Duodenal mucosa (tissue), 2 donors: ENCODE results near the gene MEIS3.
"Not testable (repeated sequence)": the region's sequence is repeated elsewhere in the genome, so short reads cannot be mapped to it uniquely, and the experiment has no call there.

Experiments used
- H3K27ac ChIP-seq: one replicate; pipeline ENCODE4 v1.7.0; 2013; ENCODE audit warnings: low read depth, low read length
- H3K27me3 ChIP-seq, 2 donors: one replicate each; pipeline ENCODE4 v1.7.0; 2013; ENCODE audit warnings: low read length in 2 of 2, control low read depth in 1 of 2; ENCODE audit not compliant: insufficient read depth in 2 of 2, control insufficient read depth in 1 of 2
- H3K36me3 ChIP-seq, 2 donors: one replicate each; pipeline ENCODE4 v1.7.0; 2013; ENCODE audit warnings: low read length in 2 of 2, control low read depth in 1 of 2; ENCODE audit not compliant: insufficient read depth in 2 of 2, control insufficient read depth in 1 of 2
- H3K4me1 ChIP-seq, 2 donors: one replicate each; pipeline ENCODE4 v1.7.0; 2013; ENCODE audit warnings: low read length in 2 of 2, control low read depth in 1 of 2; ENCODE audit not compliant: insufficient read depth in 2 of 2, control insufficient read depth in 1 of 2
- H3K4me3 ChIP-seq, 2 donors: one replicate each; pipeline ENCODE4 v1.7.0; 2013; ENCODE audit warnings: low read length in 2 of 2, low read depth in 1 of 2
- H3K9ac ChIP-seq, 2 donors: one replicate each; pipeline ENCODE4 v1.7.0; 2013; ENCODE audit warnings: low read length in 2 of 2, low read depth in 1 of 2
- H3K9me3 ChIP-seq, 2 donors: one replicate each; pipeline ENCODE4 v1.7.0; 2013; ENCODE audit warnings: low read length in 2 of 2, control low read depth in 1 of 2; ENCODE audit not compliant: control insufficient read depth in 1 of 2

The MEIS3 gene

GRCh38 chr19:47417107-47417745, 2.1 kb downstream of the MEIS3 start:
- H3K27ac ChIP-seq, result no peak overlapping the region
- H3K27me3 ChIP-seq, result peaks cover 54 to 58% of the 10 kb centered on the region in 2 donors
- no peaks in the 10 kb centered on the region for H3K9me3 ChIP-seq
- H3K4me1 ChIP-seq, result peaks cover 0 to 8% of the 10 kb centered on the region in 2 donors
- no peak overlapping the region for H3K9ac ChIP-seq
- peak overlapping the region in 1 of 2 donors; percentile 10 for H3K4me3 ChIP-seq
- no peaks in the 10 kb centered on the region for H3K36me3 ChIP-seq

- Histone ChIP-seq H3K4me1 (peaks cover 0 to 8% of the 10 kb centered on the region in 2 donors), H3K4me3 (no peak overlapping the region), H3K27me3 (peaks cover 49 to 54% of the 10 kb centered on the region in 2 donors), H3K9me3 (no peaks in the 10 kb centered on the region), H3K36me3 (no peaks in the 10 kb centered on the region), H3K9ac (no peak overlapping the region), H3K27ac (no peak overlapping the region)
Observed at GRCh38 chr19:47416643-47416985, 2.7 kb downstream of the MEIS3 start.

GRCh38 chr19:47415953-47416642, 3.2 kb downstream of the MEIS3 start:
- Histone ChIP-seq H3K9me3 (no peaks in the 10 kb centered on the region), H3K36me3 (no peaks in the 10 kb centered on the region), H3K27ac (no peak overlapping the region), H3K4me1 (peaks cover 0 to 8% of the 10 kb centered on the region in 2 donors), H3K27me3 (peaks cover 44 to 49% of the 10 kb centered on the region in 2 donors), H3K9ac (no peak overlapping the region), H3K4me3 (no peak overlapping the region)

DNA sequence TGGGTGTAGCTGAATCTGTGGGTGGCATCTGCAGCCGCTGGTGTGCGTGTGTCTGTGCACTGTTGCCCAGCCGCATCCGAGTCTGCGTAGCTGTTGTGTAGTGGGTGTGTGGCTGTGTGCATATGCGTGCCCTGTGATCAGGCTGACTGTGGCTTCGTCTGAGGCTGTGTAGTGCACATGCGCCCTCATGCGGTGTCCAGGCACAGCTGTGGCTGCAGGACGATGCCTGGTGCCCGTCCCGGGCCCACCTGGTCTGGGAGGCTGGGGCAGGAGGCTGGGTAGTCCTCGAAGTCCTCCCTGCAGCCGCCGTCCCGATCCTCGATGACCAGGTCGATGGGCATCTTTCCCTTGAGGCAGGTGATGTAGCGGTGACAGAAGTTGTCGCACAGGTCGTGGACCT, 4.9 kb downstream of the MEIS3 start:
- Histone ChIP-seq H3K9ac (no peak overlapping the region), H3K9me3 (no peaks in the 10 kb centered on the region), H3K27ac (no peak overlapping the region), H3K27me3 (peaks cover 28 to 32% of the 10 kb centered on the region in 2 donors), H3K4me1 (peaks cover 0 to 8% of the 10 kb centered on the region in 2 donors), H3K36me3 (no peaks in the 10 kb centered on the region), H3K4me3 (no peak overlapping the region)

- Histone ChIP-seq H3K4me3 (no peak overlapping the region), H3K9me3 (no peaks in the 10 kb centered on the region), H3K36me3 (no peaks in the 10 kb centered on the region), H3K4me1 (peaks cover 0 to 8% of the 10 kb centered on the region in 2 donors), H3K9ac (no peak overlapping the region), H3K27ac (no peak overlapping the region), H3K27me3 (peaks cover 27 to 29% of the 10 kb centered on the region in 2 donors)
Observed at GRCh38 chr19:47413941-47414340, 5.4 kb downstream of the MEIS3 start.

DNA sequence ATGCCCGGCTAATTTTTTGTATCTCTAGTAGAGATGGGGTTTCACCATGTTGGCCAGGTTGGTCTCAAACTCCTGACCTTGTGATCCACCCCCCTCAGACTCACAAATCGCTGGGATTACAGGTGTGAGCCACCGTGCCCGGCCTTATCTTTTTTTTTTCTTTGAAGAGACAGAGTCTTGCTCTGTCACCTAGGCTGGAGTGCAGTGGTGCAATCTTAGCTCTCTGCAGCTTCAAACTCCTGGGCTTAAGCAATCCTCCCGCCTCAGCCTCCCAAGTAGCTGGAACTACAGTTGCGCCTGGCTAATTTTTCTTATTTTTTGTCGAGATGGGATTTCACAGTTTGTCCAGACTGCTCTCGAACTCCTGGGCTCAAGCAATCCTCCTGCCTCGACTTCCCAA, 7.6 kb downstream of the MEIS3 start:
- H3K4me3 ChIP-seq, H3K36me3 ChIP-seq, H3K9ac ChIP-seq, H3K9me3 ChIP-seq, H3K27ac ChIP-seq, H3K4me1 ChIP-seq: not testable (repeated sequence)
- peaks cover 9 to 13% of the 10 kb centered on the region in 2 donors for H3K27me3 ChIP-seq

DNA sequence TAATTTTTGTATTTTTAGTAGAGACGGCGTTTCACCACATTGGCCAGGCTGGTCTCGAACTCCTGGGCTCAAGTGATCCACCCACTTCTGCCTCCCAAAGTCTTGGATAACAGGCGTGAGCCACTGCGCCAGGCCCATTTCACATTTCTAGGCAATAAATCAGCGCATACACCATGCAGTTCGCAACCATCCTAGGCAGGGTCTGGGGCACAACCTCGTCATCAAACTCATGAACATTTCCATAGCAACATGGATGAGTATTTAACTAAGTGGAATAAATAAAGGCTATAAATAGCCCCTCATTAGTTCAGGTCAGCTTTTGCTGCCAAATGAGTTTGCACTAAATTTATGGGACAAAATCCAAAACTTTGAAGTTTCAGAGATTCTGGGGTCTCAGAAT, 8.2 kb downstream of the MEIS3 start:
- no peak overlapping the region for H3K27ac ChIP-seq
- no peaks in the 10 kb centered on the region for H3K36me3 ChIP-seq
- H3K4me3 ChIP-seq, result no peak overlapping the region

GRCh38 chr19:47408156-47408938, 11.0 kb downstream of the MEIS3 start:
- no peak overlapping the region for H3K4me3 ChIP-seq
- H3K27me3 ChIP-seq, result peaks cover 7 to 12% of the 10 kb centered on the region in 2 donors
- H3K9ac ChIP-seq, result no peak overlapping the region
- H3K4me1 ChIP-seq, result no peaks in the 10 kb centered on the region
- no peaks in the 10 kb centered on the region for H3K36me3 ChIP-seq
- no peak overlapping the region for H3K27ac ChIP-seq
- no peaks in the 10 kb centered on the region for H3K9me3 ChIP-seq

More for the DNA sequence above, 8.2 kb downstream of the MEIS3 start:
- no peaks in the 10 kb centered on the region for H3K9me3 ChIP-seq
- H3K27me3 ChIP-seq, result peaks cover 3 to 9% of the 10 kb centered on the region in 2 donors
- no peaks in the 10 kb centered on the region for H3K4me1 ChIP-seq
- H3K9ac ChIP-seq, result no peak overlapping the region

GRCh38 chr19:47407417-47407774, 11.9 kb downstream of the MEIS3 start:
- no peak overlapping the region for H3K4me3 ChIP-seq
- no peaks in the 10 kb centered on the region for H3K9me3 ChIP-seq
- no peak overlapping the region for H3K27ac ChIP-seq
- H3K36me3 ChIP-seq, result no peaks in the 10 kb centered on the region
- no peaks in the 10 kb centered on the region for H3K4me1 ChIP-seq
- H3K27me3 ChIP-seq, result peaks cover 7 to 12% of the 10 kb centered on the region in 2 donors
- no peak overlapping the region for H3K9ac ChIP-seq

DNA sequence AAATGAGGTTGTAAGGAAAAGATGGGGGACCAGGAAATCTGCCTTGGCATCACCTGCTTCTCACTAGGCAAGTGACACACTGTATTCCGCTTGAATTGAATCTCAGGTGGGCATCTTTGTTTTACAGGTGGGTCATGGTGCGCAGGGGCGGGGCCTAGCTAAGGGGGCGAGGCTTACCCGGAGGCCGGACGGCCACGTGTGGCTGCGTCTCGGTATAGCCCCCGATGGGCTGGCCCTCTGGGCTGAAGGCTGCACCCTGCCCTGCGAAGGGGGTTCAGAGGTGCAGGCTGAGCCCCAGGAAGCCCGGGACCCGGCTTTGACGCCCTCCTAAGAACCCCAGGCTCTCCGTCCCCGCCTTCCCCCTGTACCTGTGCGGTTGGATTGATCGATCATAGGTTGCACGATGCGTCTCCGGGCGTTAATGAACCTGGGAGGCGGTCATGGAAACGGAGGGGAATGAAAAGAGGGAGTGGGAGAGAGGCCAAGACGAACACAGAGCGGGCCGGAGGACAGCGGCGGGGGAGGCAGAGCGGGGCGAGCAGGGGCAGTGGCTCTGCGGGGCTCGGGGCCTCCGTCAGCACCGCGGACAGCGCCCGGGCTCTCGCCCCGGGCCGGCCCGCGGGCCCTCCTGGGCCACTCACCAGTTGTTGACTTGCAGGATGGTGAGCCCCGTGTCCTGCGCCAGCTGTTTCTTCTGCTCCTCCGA, 12.5 kb downstream of the MEIS3 start:
- no peaks in the 10 kb centered on the region for H3K36me3 ChIP-seq
- H3K27ac ChIP-seq, result no peak overlapping the region
- H3K27me3 ChIP-seq, result peaks cover 7 to 12% of the 10 kb centered on the region in 2 donors
- no peak overlapping the region for H3K9ac ChIP-seq
- H3K4me3 ChIP-seq, result no peak overlapping the region
- no peaks in the 10 kb centered on the region for H3K9me3 ChIP-seq
- no peaks in the 10 kb centered on the region for H3K4me1 ChIP-seq
